ENCODE measurements around the gene PSKH1. TPM values are rescaled to one million over a fixed set of nuclear protein-coding genes. Genes with fewer than 3 reads are reported as not detected.

The PSKH1 gene
- total and polyA plus RNA-seq, 8 donors: 12.7 to 17.7 (median 15.5) TPM

GRCh38 chr16:67967183-67967957 lies 74.3 kb downstream of the PSKH1 start:
- ATAC-seq (peak in 1 of 4 donors; percentile 2), DNase-seq (no peak), FAIRE-seq (no peak)
- Histone ChIP-seq H3K9me3 (no peaks in the 10 kb centered on the region), H3K36me3 (no peaks in the 10 kb centered on the region), H3K4me3 (peak overlapping the region; percentile 80 to 91 (median 88)), H3K4me1 (peaks cover 9 to 30% (median 17%) of the 10 kb centered on the region in 3 donors), H3K27ac (peak overlapping the region; percentile 70 to 84 (median 81)), H3K27me3 (no peaks in the 10 kb centered on the region)
- intact Hi-C loops (cut with DNase I): no loop called here
- no peak for TF ChIP-seq CTCF (IDR thresholded peaks at IDR 0.05)
- WGBS, 2 donors: 30 to 45% methylated on average over 18 of the region's 18 CpGs

GRCh38 chr16:67967958-67968399 lies 74.9 kb downstream of the PSKH1 start:
- no peak for FAIRE-seq
- no peaks in the 10 kb centered on the region for H3K27me3 ChIP-seq
- peaks cover 9 to 26% (median 17%) of the 10 kb centered on the region in 3 donors for H3K4me1 ChIP-seq
- H3K9me3 ChIP-seq: no peaks in the 10 kb centered on the region
- peak overlapping the region; percentile 80 to 91 (median 88) for H3K4me3 ChIP-seq
- peak; percentile 39 to 60 (median 48) for ATAC-seq
- DNase-seq: peak in 4 of 6 donors; percentile 40 to 75 (median 73)
- peak overlapping the region; percentile 70 to 84 (median 81) for H3K27ac ChIP-seq
- H3K36me3 ChIP-seq: no peaks in the 10 kb centered on the region
- TF ChIP-seq CTCF (IDR thresholded peaks at IDR 0.05): no peak
- WGBS, 2 donors: 1 to 3% methylated on average over 43 to 45 of the region's 45 CpGs
- intact Hi-C loops (cut with DNase I): no loop called here

- WGBS, 2 donors: 1% methylated on average over 49 to 78 of the region's 78 CpGs
- peak; percentile 77 to 92 (median 85) for DNase-seq
- no peak for FAIRE-seq
- peaks cover 9 to 26% (median 17%) of the 10 kb centered on the region in 3 donors for H3K4me1 ChIP-seq
- peak; percentile 89 to 95 (median 92) for ATAC-seq
- H3K27ac ChIP-seq: peak within 1 kb of the TSS; percentile 70 to 84 (median 81)
- peak within 1 kb of the TSS; percentile 80 to 91 (median 88) for H3K4me3 ChIP-seq
- H3K36me3 ChIP-seq: no peaks in the 10 kb centered on the region
- no peaks in the 10 kb centered on the region for H3K9me3 ChIP-seq
- intact Hi-C loops (cut with DNase I): no loop called here
- H3K27me3 ChIP-seq: no peaks in the 10 kb centered on the region
- TF ChIP-seq CTCF (IDR thresholded peaks at IDR 0.05): no peak
These were observed 75.6 kb downstream of the PSKH1 start, which contains the start of gene SLC12A4 for GRCh38 chr16:67968400-67969253. Gene SLC12A4, minus strand, starts transcription at chr16:67968637. Its CDS starts 84 bp downstream, at chr16:67968553.

- 56 to 57% methylated on average over 40 of the region's 40 CpGs for WGBS, 2 donors
- Histone ChIP-seq H3K9me3 (no peaks in the 10 kb centered on the region), H3K27ac (peak overlapping the region in 3 of 4 donors; percentile 70 to 84 (median 79)), H3K36me3 (no peaks in the 10 kb centered on the region), H3K27me3 (no peaks in the 10 kb centered on the region), H3K4me3 (peak overlapping the region; percentile 80 to 91 (median 88)), H3K4me1 (peaks cover 9 to 26% (median 17%) of the 10 kb centered on the region in 3 donors)
- no peak for FAIRE-seq
- intact Hi-C loops (cut with DNase I): no loop called here
- no peak for ATAC-seq
- no peak for TF ChIP-seq CTCF (IDR thresholded peaks at IDR 0.05)
- peak in 1 of 6 donors; percentile 67 for DNase-seq
These were observed 76.4 kb downstream of the PSKH1 start for GRCh38 chr16:67969254-67970039.

All from pancreas (tissue), 10 donors.